Hepatocyte (in vitro differentiated cells): Measurements from ENCODE around the gene CRADD. TPM values are rescaled to one million over a fixed set of nuclear protein-coding genes. Genes with fewer than 3 reads are reported as not detected.

Source experiments
- DNase-seq: peaks from one replicate; pipeline ENCODE4 v3.0.0-alpha.2; 2016; ENCODE audit warnings: low spot score
- H2AFZ ChIP-seq: fragments of 200-600 bp; sonication (generic); 2 replicates; pipeline ENCODE4 v1.6.0; 2016; ENCODE audit warnings: antibody characterized with exemption, mild to moderate bottlenecking
- H3K27ac ChIP-seq: fragments of 200-600 bp; sonication (generic); 2 replicates; pipeline ENCODE4 v1.5.1; 2016; ENCODE audit warnings: mild to moderate bottlenecking
- H3K27me3 ChIP-seq: fragments of 200-600 bp; sonication (generic); 2 replicates; pipeline ENCODE4 v1.6.1; 2016
- H3K36me3 ChIP-seq: fragments of 200-600 bp; sonication (generic); replicated peaks from 2 replicates; pipeline ENCODE4 v1.5.1; 2016; ENCODE audit warnings: low read depth; ENCODE audit not compliant: insufficient read depth
- H3K4me1 ChIP-seq: fragments of 200-600 bp; sonication (generic); 2 replicates; pipeline ENCODE4 v1.5.1; 2016; ENCODE audit warnings: mild to moderate bottlenecking, moderate library complexity; ENCODE audit not compliant: insufficient read depth
- H3K4me2 ChIP-seq: fragments of 200-600 bp; sonication (generic); 2 replicates; pipeline ENCODE4 v1.6.0; 2016
- H3K4me3 ChIP-seq: fragments of 200-600 bp; sonication (generic); 2 replicates; pipeline ENCODE4 v1.5.1; 2016; ENCODE audit warnings: mild to moderate bottlenecking
- H3K79me2 ChIP-seq: fragments of 200-600 bp; sonication (generic); 2 replicates; pipeline ENCODE4 v1.6.0; 2017; ENCODE audit warnings: mild to moderate bottlenecking
- H3K9me2 ChIP-seq: fragments of 200-600 bp; sonication (generic); replicated peaks from 2 replicates; pipeline ENCODE4 v1.6.0; 2017; ENCODE audit warnings: mild to moderate bottlenecking; ENCODE audit not compliant: insufficient read depth
- H3K9me3 ChIP-seq: fragments of 200-600 bp; sonication (generic); 2 replicates; pipeline ENCODE4 v1.5.1; 2016; ENCODE audit warnings: low read depth, mild to moderate bottlenecking
- H4K20me1 ChIP-seq: fragments of 200-600 bp; sonication (generic); 2 replicates; pipeline ENCODE4 v1.6.0; 2016; ENCODE audit warnings: mild to moderate bottlenecking; ENCODE audit not compliant: insufficient read depth, poor library complexity, severe bottlenecking
- CTCF ChIP-seq: fragments of 200-600 bp; sonication (generic); IDR thresholded peaks from 2 replicates; pipeline ENCODE4 v1.5.1; 2016; ENCODE audit warnings: antibody characterized with exemption, mild to moderate bottlenecking; ENCODE audit not compliant: poor library complexity
- EZH2 ChIP-seq: fragments of 200-600 bp; sonication (generic); IDR thresholded peaks from 2 replicates; pipeline ENCODE4 v1.6.1; 2016; ENCODE audit warnings: antibody characterized with exemption, mild to moderate bottlenecking, borderline replicate concordance
- EZH2phosphoT487 ChIP-seq: fragments of 200-600 bp; sonication (generic); IDR thresholded peaks from one replicate; pipeline ENCODE4 v1.6.1; 2018; ENCODE audit warnings: antibody characterized with exemption, mild to moderate bottlenecking, low read depth, moderate library complexity; ENCODE audit not compliant: unreplicated experiment, severe bottlenecking
- WGBS: methylation state at CpG from one replicate; pipeline ENCODE4 v1.1.6; 2016; ENCODE audit warnings: low lambda C conversion rate; ENCODE audit errors: missing lambda C conversion rate; 5-methylcytosine and 5-hydroxymethylcytosine counted together
- polyA plus RNA-seq: library from polyadenylated mRNA; unstranded; fragments of >200 nt; fragmentation: Nextera tagmentation; extraction: Ambion mirVana; gene quantifications from 2 replicates; pipeline ENCODE4 v1.2.1, GENCODE V29; 2016
- total RNA-seq: library from RNA; depleted of rRNA; stranded (reverse); fragments of >200 nt; gene quantifications from 2 replicates; pipeline ENCODE4 v1.2.3, GENCODE V29; 2014

CRADD gene
- total and polyA plus RNA-seq, 2 experiments from 2014 or later: 19.5 to 27.3 TPM

GRCh38 chr12:93678779-93679178 is 1.6 kb downstream of the CRADD start:
- Histone ChIP-seq H4K20me1 (no peaks in the 10 kb centered on the region), H3K27ac (peak overlapping the region; percentile 99), H3K4me3 (no peak overlapping the region), H3K4me2 (peak overlapping the region; percentile 88), H3K36me3 (no peaks in the 10 kb centered on the region), H3K4me1 (peaks cover 12% of the 10 kb centered on the region), H2AFZ (no peak overlapping the region), H3K9me3 (no peaks in the 10 kb centered on the region), H3K79me2 (peaks cover 19% of the 10 kb centered on the region), H3K27me3 (no peaks in the 10 kb centered on the region), H3K9me2 (no peaks in the 10 kb centered on the region)
- no peak for TF ChIP-seq EZH2
- no peak for TF ChIP-seq EZH2phosphoT487
- TF ChIP-seq CTCF: no peak
- DNase-seq: no peak
- 93% methylated on average over 5 of the region's 5 CpGs for WGBS

GRCh38 chr12:93679308-93679925 is 2.2 kb downstream of the CRADD start:
- WGBS: 91% methylated on average over 8 of the region's 8 CpGs
- H3K4me1 ChIP-seq: peaks cover 12% of the 10 kb centered on the region
- no peaks in the 10 kb centered on the region for H3K36me3 ChIP-seq
- H3K9me3 ChIP-seq: no peaks in the 10 kb centered on the region
- H3K27me3 ChIP-seq: no peaks in the 10 kb centered on the region
- no peaks in the 10 kb centered on the region for H4K20me1 ChIP-seq
- H3K4me2 ChIP-seq: no peak overlapping the region
- no peak for TF ChIP-seq EZH2
- TF ChIP-seq CTCF: no peak
- TF ChIP-seq EZH2phosphoT487: no peak
- H3K9me2 ChIP-seq: no peaks in the 10 kb centered on the region
- no peak for DNase-seq
- no peak overlapping the region for H3K4me3 ChIP-seq
- no peak overlapping the region for H2AFZ ChIP-seq
- H3K79me2 ChIP-seq: peaks cover 19% of the 10 kb centered on the region
- H3K27ac ChIP-seq: no peak overlapping the region

GRCh38 chr12:93680006-93680405 is 2.8 kb downstream of the CRADD start:
- no peak overlapping the region for H2AFZ ChIP-seq
- H3K9me2 ChIP-seq: no peaks in the 10 kb centered on the region

More at GRCh38 chr12:93680006-93680405, 2.8 kb downstream of the CRADD start:
- Histone ChIP-seq H3K4me2 (no peak overlapping the region), H3K36me3 (no peaks in the 10 kb centered on the region), H3K9me3 (no peaks in the 10 kb centered on the region), H3K27ac (no peak overlapping the region), H3K4me1 (peaks cover 12% of the 10 kb centered on the region), H4K20me1 (no peaks in the 10 kb centered on the region), H3K4me3 (no peak overlapping the region), H3K79me2 (peaks cover 19% of the 10 kb centered on the region), H3K27me3 (no peaks in the 10 kb centered on the region)
- DNase-seq: no peak
- WGBS: 96% methylated on average over 2 of the region's 2 CpGs
- TF ChIP-seq EZH2 (no peak), CTCF (no peak), EZH2phosphoT487 (no peak)
